Measurements from ENCODE around the gene RING1.
A peak's percentile ranks its signal among the peaks of the same experiment; 100 is the strongest.

Gene RING1

DNA sequence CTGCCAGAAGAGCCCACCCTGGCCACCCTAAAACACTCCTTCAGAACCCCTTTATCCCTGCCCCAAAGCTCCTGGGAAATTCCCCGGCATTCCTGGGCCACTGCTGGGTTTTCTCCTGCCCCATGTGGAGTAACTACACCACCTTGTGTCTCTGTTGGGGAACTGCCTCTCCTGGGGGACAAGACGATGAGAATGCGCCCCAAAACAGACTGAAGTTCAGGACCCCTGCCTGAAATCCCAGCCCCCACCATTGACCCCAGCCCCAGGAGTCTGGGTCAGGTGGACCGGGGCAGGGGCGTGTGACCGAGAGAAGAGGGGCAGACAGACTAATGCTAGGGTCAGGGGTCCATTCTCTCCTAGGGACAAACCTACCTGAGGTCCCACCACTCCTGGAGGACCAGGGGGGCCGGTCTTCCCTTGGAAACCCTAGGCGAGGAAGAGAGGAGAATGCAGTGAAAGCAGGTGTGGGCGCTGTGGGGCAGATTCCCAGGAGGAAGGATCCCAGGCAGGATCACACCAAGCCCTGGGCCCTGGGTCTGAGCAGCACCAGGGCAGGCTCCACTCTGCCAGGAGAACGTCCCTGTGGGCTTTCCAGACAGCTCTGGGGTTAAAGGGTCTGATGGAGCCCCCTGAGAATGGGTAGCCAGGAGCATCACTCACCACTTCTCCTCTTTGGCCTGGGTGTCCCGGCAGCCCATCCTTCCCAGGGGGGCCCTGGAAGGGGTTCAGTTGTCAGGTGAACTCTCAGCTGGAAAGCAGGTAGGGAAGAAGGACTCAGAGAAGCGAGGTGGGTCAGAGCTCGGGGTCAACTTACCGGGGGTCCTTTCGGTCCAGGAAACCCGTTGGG is 35.4 kb upstream of the RING1 start:
- H3K27ac ChIP-seq (ENCODE audit: low read depth in 2 of 2, low read length in 2 of 2) = no peak overlapping the region
- peaks cover 2 to 6% of the 10 kb centered on the region in 2 donors for H3K27me3 ChIP-seq (ENCODE audit: control insufficient read depth in 2 of 2, insufficient read depth in 2 of 2, low read length in 2 of 2)
- no peaks in the 10 kb centered on the region for H3K9me3 ChIP-seq (ENCODE audit: control insufficient read depth in 2 of 2, low read length in 2 of 2)
- H3K4me1 ChIP-seq (ENCODE audit: control insufficient read depth in 2 of 2, insufficient read depth in 2 of 2, low read length in 2 of 2) = no peaks in the 10 kb centered on the region
- no peaks in the 10 kb centered on the region for H3K36me3 ChIP-seq (ENCODE audit: control insufficient read depth in 2 of 2, insufficient read depth in 2 of 2, low read length in 2 of 2)
- no peak overlapping the region for H3K4me3 ChIP-seq (ENCODE audit: low read length in 2 of 2)
- no peak overlapping the region for H3K9ac ChIP-seq (ENCODE audit: low read depth in 1 of 2, low read length in 2 of 2)

- Histone ChIP-seq H3K9me3 (ENCODE audit: control insufficient read depth in 2 of 2, low read length in 2 of 2) (no peaks in the 10 kb centered on the region), H3K4me3 (ENCODE audit: low read length in 2 of 2) (no peak overlapping the region), H3K27ac (ENCODE audit: low read depth in 2 of 2, low read length in 2 of 2) (no peak overlapping the region), H3K27me3 (ENCODE audit: control insufficient read depth in 2 of 2, insufficient read depth in 2 of 2, low read length in 2 of 2) (peaks cover 2 to 6% of the 10 kb centered on the region in 2 donors), H3K9ac (ENCODE audit: low read depth in 1 of 2, low read length in 2 of 2) (no peak overlapping the region), H3K36me3 (ENCODE audit: control insufficient read depth in 2 of 2, insufficient read depth in 2 of 2, low read length in 2 of 2) (no peaks in the 10 kb centered on the region), H3K4me1 (ENCODE audit: control insufficient read depth in 2 of 2, insufficient read depth in 2 of 2, low read length in 2 of 2) (no peaks in the 10 kb centered on the region)
Observed at GRCh38 chr6:33173535-33174180, 34.6 kb upstream of the RING1 start.

GRCh38 chr6:33174784-33175183 is 33.5 kb upstream of the RING1 start:
- Histone ChIP-seq H3K27ac (ENCODE audit: low read depth in 2 of 2, low read length in 2 of 2) (no peak overlapping the region), H3K4me1 (ENCODE audit: control insufficient read depth in 2 of 2, insufficient read depth in 2 of 2, low read length in 2 of 2) (no peaks in the 10 kb centered on the region), H3K9me3 (ENCODE audit: control insufficient read depth in 2 of 2, low read length in 2 of 2) (no peaks in the 10 kb centered on the region), H3K36me3 (ENCODE audit: control insufficient read depth in 2 of 2, insufficient read depth in 2 of 2, low read length in 2 of 2) (no peaks in the 10 kb centered on the region), H3K27me3 (ENCODE audit: control insufficient read depth in 2 of 2, insufficient read depth in 2 of 2, low read length in 2 of 2) (peaks cover 2 to 6% of the 10 kb centered on the region in 2 donors), H3K4me3 (ENCODE audit: low read length in 2 of 2) (no peak overlapping the region), H3K9ac (ENCODE audit: low read depth in 1 of 2, low read length in 2 of 2) (no peak overlapping the region)

GRCh38 chr6:33175436-33176069 is 32.7 kb upstream of the RING1 start:
- Histone ChIP-seq H3K9ac (ENCODE audit: low read depth in 1 of 2, low read length in 2 of 2) (no peak overlapping the region), H3K9me3 (ENCODE audit: control insufficient read depth in 2 of 2, low read length in 2 of 2) (no peaks in the 10 kb centered on the region), H3K27ac (ENCODE audit: low read depth in 2 of 2, low read length in 2 of 2) (no peak overlapping the region), H3K36me3 (ENCODE audit: control insufficient read depth in 2 of 2, insufficient read depth in 2 of 2, low read length in 2 of 2) (no peaks in the 10 kb centered on the region), H3K4me1 (ENCODE audit: control insufficient read depth in 2 of 2, insufficient read depth in 2 of 2, low read length in 2 of 2) (no peaks in the 10 kb centered on the region), H3K27me3 (ENCODE audit: control insufficient read depth in 2 of 2, insufficient read depth in 2 of 2, low read length in 2 of 2) (peaks cover 2 to 6% of the 10 kb centered on the region in 2 donors), H3K4me3 (ENCODE audit: low read length in 2 of 2) (no peak overlapping the region)

- H3K36me3 ChIP-seq (ENCODE audit: control insufficient read depth in 2 of 2, insufficient read depth in 2 of 2, low read length in 2 of 2) = no peaks in the 10 kb centered on the region
- no peak overlapping the region for H3K9ac ChIP-seq (ENCODE audit: low read depth in 1 of 2, low read length in 2 of 2)
- peaks cover 2 to 6% of the 10 kb centered on the region in 2 donors for H3K27me3 ChIP-seq (ENCODE audit: control insufficient read depth in 2 of 2, insufficient read depth in 2 of 2, low read length in 2 of 2)
- H3K4me1 ChIP-seq (ENCODE audit: control insufficient read depth in 2 of 2, insufficient read depth in 2 of 2, low read length in 2 of 2) = no peaks in the 10 kb centered on the region
- no peak overlapping the region for H3K27ac ChIP-seq (ENCODE audit: low read depth in 2 of 2, low read length in 2 of 2)
- no peak overlapping the region for H3K4me3 ChIP-seq (ENCODE audit: low read length in 2 of 2)
- no peaks in the 10 kb centered on the region for H3K9me3 ChIP-seq (ENCODE audit: control insufficient read depth in 2 of 2, low read length in 2 of 2)
Observed at GRCh38 chr6:33176906-33177305, 31.4 kb upstream of the RING1 start.

DNA sequence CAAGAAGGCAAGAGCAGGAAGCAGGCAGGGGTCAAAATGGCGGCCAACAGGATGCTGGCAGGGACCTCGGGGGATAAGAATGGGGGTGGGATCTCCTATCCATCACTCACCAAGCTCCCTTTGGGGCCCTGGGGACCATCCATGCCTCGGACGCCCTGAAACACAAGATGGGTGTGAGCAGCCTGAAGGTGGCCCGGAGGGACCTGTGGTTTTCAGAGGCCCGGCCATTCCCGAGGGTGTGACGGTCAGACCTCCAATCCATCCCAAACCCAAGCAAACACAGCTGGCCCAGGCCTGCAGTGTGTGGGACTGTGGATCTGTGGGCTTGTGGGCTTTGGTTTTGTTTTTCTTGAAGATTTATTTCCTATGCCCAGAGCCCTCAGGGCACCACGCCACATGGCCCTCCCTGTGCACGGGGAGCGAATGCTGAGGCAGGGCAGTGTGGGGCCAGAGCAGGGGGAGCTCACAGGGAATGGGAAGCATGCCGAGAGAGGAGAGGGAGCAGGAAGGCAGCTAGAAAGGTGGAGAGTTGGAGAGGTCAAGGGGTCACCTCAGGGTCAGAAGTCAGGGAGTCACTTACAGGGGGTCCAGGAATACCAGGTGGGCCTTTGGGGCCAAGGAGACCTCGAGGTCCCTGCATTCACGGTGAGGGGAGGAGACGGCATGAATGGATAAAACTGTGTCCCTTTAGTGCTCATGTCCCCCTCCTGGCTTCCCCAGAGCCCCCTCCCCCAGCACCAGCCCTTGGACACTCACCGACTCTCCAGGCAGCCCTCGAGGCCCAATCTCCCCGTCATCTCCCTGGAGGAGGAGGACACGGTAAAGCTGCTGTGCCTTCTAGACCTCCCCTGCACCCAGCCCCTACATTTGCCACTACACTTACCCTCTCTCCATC is 30.5 kb upstream of the RING1 start:
- Histone ChIP-seq H3K4me1 (ENCODE audit: control insufficient read depth in 2 of 2, insufficient read depth in 2 of 2, low read length in 2 of 2) (no peaks in the 10 kb centered on the region), H3K27ac (ENCODE audit: low read depth in 2 of 2, low read length in 2 of 2) (no peak overlapping the region), H3K9me3 (ENCODE audit: control insufficient read depth in 2 of 2, low read length in 2 of 2) (no peaks in the 10 kb centered on the region), H3K9ac (ENCODE audit: low read depth in 1 of 2, low read length in 2 of 2) (no peak overlapping the region), H3K4me3 (ENCODE audit: low read length in 2 of 2) (no peak overlapping the region), H3K36me3 (ENCODE audit: control insufficient read depth in 2 of 2, insufficient read depth in 2 of 2, low read length in 2 of 2) (no peaks in the 10 kb centered on the region), H3K27me3 (ENCODE audit: control insufficient read depth in 2 of 2, insufficient read depth in 2 of 2, low read length in 2 of 2) (peaks cover 2 to 6% of the 10 kb centered on the region in 2 donors)

DNA sequence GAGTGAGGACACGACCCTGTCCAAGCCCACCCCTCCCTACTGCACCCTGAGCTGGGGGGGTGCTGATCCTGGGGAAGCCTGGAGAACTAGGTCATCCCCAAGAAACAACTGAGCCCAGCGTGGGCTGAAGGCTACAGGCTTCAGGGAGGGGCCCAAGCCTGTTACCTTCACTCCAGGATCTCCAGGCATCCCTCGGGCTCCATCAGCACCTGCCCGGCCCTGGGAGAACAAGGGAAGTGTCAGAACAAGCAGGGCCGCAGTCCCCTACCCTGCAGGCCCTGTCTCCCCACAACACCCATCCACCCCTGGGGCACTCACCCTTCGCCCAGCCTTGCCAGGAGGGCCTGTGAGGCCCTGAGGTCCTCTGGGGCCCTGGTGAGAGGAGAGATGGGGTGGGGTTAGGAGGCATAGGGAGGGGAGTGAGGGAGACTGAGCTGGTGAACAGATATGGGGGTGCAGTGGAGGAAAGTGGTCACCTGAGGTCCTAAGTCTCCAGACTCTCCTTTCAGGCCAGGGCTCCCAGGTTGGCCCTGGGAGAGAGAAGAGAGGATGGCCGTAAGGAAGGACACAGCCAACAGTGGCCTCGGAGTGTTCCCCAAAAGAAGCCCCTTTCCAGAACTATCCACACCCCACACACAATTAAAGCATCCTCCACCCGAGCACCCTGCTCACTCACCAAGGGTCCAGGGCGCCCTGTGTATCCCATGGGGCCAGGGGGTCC is 29.4 kb upstream of the RING1 start:
- Histone ChIP-seq H3K4me1 (ENCODE audit: control insufficient read depth in 2 of 2, insufficient read depth in 2 of 2, low read length in 2 of 2) (no peaks in the 10 kb centered on the region), H3K9ac (ENCODE audit: low read depth in 1 of 2, low read length in 2 of 2) (no peak overlapping the region), H3K4me3 (ENCODE audit: low read length in 2 of 2) (no peak overlapping the region), H3K36me3 (ENCODE audit: control insufficient read depth in 2 of 2, insufficient read depth in 2 of 2, low read length in 2 of 2) (no peaks in the 10 kb centered on the region), H3K9me3 (ENCODE audit: control insufficient read depth in 2 of 2, low read length in 2 of 2) (no peaks in the 10 kb centered on the region), H3K27me3 (ENCODE audit: control insufficient read depth in 2 of 2, insufficient read depth in 2 of 2, low read length in 2 of 2) (peaks cover 0 to 2% of the 10 kb centered on the region in 2 donors), H3K27ac (ENCODE audit: low read depth in 2 of 2, low read length in 2 of 2) (no peak overlapping the region)

GRCh38 chr6:33181141-33181540 is 27.2 kb upstream of the RING1 start:
- Histone ChIP-seq H3K9ac (ENCODE audit: low read depth in 1 of 2, low read length in 2 of 2) (no peak overlapping the region), H3K9me3 (ENCODE audit: control insufficient read depth in 2 of 2, low read length in 2 of 2) (no peaks in the 10 kb centered on the region), H3K27me3 (ENCODE audit: control insufficient read depth in 2 of 2, insufficient read depth in 2 of 2, low read length in 2 of 2) (no peaks in the 10 kb centered on the region), H3K27ac (ENCODE audit: low read depth in 2 of 2, low read length in 2 of 2) (no peak overlapping the region), H3K36me3 (ENCODE audit: control insufficient read depth in 2 of 2, insufficient read depth in 2 of 2, low read length in 2 of 2) (no peaks in the 10 kb centered on the region), H3K4me1 (ENCODE audit: control insufficient read depth in 2 of 2, insufficient read depth in 2 of 2, low read length in 2 of 2) (no peaks in the 10 kb centered on the region), H3K4me3 (ENCODE audit: low read length in 2 of 2) (no peak overlapping the region)

DNA sequence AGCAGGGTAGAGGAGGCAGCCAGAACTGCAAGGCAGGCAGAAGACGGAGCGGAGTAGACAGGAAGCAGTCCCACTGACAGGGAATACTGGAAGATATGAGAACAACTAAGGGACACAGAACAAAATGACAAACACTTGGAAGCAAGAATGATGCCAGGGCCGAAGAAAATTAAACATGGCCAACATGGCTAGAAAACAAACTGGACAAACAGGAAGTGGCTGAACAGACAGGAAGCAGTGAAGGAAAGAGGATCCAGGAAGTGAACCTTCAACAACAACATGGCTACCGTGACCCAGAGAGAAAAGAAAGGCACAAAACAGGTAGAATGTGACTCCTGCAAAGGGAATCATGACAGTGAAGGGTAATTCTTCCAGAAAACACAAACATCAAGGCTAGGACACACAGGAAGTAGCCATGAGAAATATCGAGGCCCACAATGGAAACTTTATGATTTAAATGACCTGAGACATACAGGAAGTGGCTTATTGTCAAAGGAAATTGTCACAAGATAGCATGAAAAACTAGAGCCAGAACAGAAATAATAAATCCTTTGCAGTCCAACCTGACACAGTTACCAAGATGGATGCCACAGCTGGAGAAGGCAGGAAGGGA is 25.1 kb upstream of the RING1 start:
- Histone ChIP-seq H3K27ac (ENCODE audit: low read depth in 2 of 2, low read length in 2 of 2) (no peak overlapping the region), H3K4me3 (ENCODE audit: low read length in 2 of 2) (peak overlapping the region in 1 of 2 donors; percentile 37), H3K27me3 (ENCODE audit: control insufficient read depth in 2 of 2, insufficient read depth in 2 of 2, low read length in 2 of 2) (peaks cover 0 to 1% of the 10 kb centered on the region in 2 donors), H3K4me1 (ENCODE audit: control insufficient read depth in 2 of 2, insufficient read depth in 2 of 2, low read length in 2 of 2) (no peaks in the 10 kb centered on the region), H3K36me3 (ENCODE audit: control insufficient read depth in 2 of 2, insufficient read depth in 2 of 2, low read length in 2 of 2) (no peaks in the 10 kb centered on the region), H3K9me3 (ENCODE audit: control insufficient read depth in 2 of 2, low read length in 2 of 2) (no peaks in the 10 kb centered on the region), H3K9ac (ENCODE audit: low read depth in 1 of 2, low read length in 2 of 2) (no peak overlapping the region)

Measured in mucosa of rectum (tissue), 2 donors.